Liver (tissue), 10 donors: ENCODE measurements around the gene POLL. TPM values are rescaled to one million over a fixed set of nuclear protein-coding genes. Genes with fewer than 3 reads are reported as not detected.

Experiments
- DNase-seq: peaks from one replicate; pipeline ENCODE4 v3.0.0-alpha.2; 2017; ENCODE audit warnings: low spot score
- H3K27ac ChIP-seq, 2 donors: one replicate each; pipeline ENCODE4 v1.7.0; 2013; ENCODE audit warnings: inconsistent platforms in 2 of 2, low read length in 2 of 2, control low read depth in 1 of 2, low read depth in 1 of 2, mild to moderate bottlenecking in 1 of 2
- H3K27me3 ChIP-seq, 4 donors: one replicate each; pipeline versions ENCODE4 v1.6.1 to v1.7.0; 2013; ENCODE audit warnings: low read length in 3 of 4, inconsistent platforms in 1 of 4, mild to moderate bottlenecking in 1 of 4, moderate library complexity in 1 of 4; ENCODE audit not compliant: control insufficient read depth in 4 of 4, insufficient read depth in 4 of 4
- H3K36me3 ChIP-seq, 4 donors: one replicate each; pipeline versions ENCODE4 v1.6.1 to v1.7.0; 2013; ENCODE audit warnings: low read length in 3 of 4, mild to moderate bottlenecking in 3 of 4, low read depth in 1 of 4, moderate library complexity in 1 of 4; ENCODE audit not compliant: control insufficient read depth in 4 of 4, insufficient read depth in 3 of 4
- H3K4me1 ChIP-seq, 4 donors: one replicate each; pipeline versions ENCODE4 v1.6.1 to v1.7.0; 2013; ENCODE audit warnings: low read length in 3 of 4, mild to moderate bottlenecking in 3 of 4, moderate library complexity in 1 of 4; ENCODE audit not compliant: control insufficient read depth in 4 of 4, insufficient read depth in 4 of 4
- H3K4me3 ChIP-seq, 3 donors: one replicate each; pipeline versions ENCODE4 v1.6.1 to v1.7.0; 2013; ENCODE audit warnings: low read length in 3 of 3, control low read depth in 1 of 3, low read depth in 1 of 3, mild to moderate bottlenecking in 1 of 3
- H3K9ac ChIP-seq, 2 donors: one replicate each; pipeline ENCODE4 v1.7.0; 2013; ENCODE audit warnings: low read length in 2 of 2, mild to moderate bottlenecking in 2 of 2, moderate library complexity in 2 of 2, control low read depth in 1 of 2, low read depth in 1 of 2
- H3K9me3 ChIP-seq, 4 donors: one replicate each; pipeline versions ENCODE4 v1.6.1 to v1.7.0; 2013; ENCODE audit warnings: low read length in 3 of 4; ENCODE audit not compliant: control insufficient read depth in 4 of 4
- EGR1 ChIP-seq, 2 donors: IDR thresholded peaks; 2 replicates each; pipeline ENCODE4 v1.6.1; 2016 to 2018; ENCODE audit warnings: antibody characterized with exemption in 2 of 2, low read depth in 2 of 2
- FOXA1 ChIP-seq: IDR thresholded peaks from 2 replicates; pipeline ENCODE4 v1.6.1; 2016; ENCODE audit warnings: antibody characterized with exemption
- HNF4A ChIP-seq, 2 donors: conservative IDR thresholded peaks; 2 replicates each; pipeline ENCODE4 v1.6.1; 2016; ENCODE audit warnings: antibody characterized with exemption in 2 of 2, mild to moderate bottlenecking in 2 of 2
- SP1 ChIP-seq: IDR thresholded peaks from 2 replicates; pipeline ENCODE4 v1.6.1; 2018; ENCODE audit warnings: antibody characterized with exemption, mild to moderate bottlenecking
- TAF1 ChIP-seq: conservative IDR thresholded peaks from 2 replicates; pipeline ENCODE4 v1.6.1; 2016; ENCODE audit warnings: antibody characterized with exemption, mild to moderate bottlenecking
- WGBS: extraction: QIAGEN DNeasy Blood & Tissue Kit; methylation state at CpG from one replicate; pipeline ENCODE4 v1.1.7; 2013; 5-methylcytosine and 5-hydroxymethylcytosine counted together
- polyA plus RNA-seq, 2 donors: library from polyadenylated mRNA; stranded (reverse) in 1 of 2; unstranded in 1 of 2; fragments of 200-250 nt in 1 of 2; fragments of >200 nt in 1 of 2; fragmentation: Nextera tagmentation in 1 of 2; extraction: Ambion mirVana in 1 of 2; gene quantifications; one replicate each; pipeline versions ENCODE4 v1.2.1 to v1.2.3, GENCODE V29; 2013 to 2015
- small RNA-seq: library from RNA; depleted of rRNA; stranded (forward); fragments of <200 nt; gene quantifications from one replicate; pipeline ENCODE3, GENCODE V24; 2014
- total RNA-seq, 2 donors: library from RNA; depleted of rRNA; stranded (reverse); fragments of >200 nt; gene quantifications; one replicate each; pipeline ENCODE4 v1.2.3, GENCODE V29; 2014
- TF ChIP-seq, protein P1 (sequence below): fragments of 150-350 bp; IDR thresholded peaks from 2 replicates; pipeline ENCODE4 v1.5.1; 2017; ENCODE audit warnings: improper control_type of control experiment, low read depth, low read length; ENCODE audit not compliant: missing input control
- donor health status: healthy.
- donor health status: healthy.
- donor health status: healthy.
- donor health status: healthy.
- donor health status: healthy.

Gene POLL
- total and polyA plus RNA-seq, 4 donors: 8.8 to 13.0 (median 10.3) TPM

DNA sequence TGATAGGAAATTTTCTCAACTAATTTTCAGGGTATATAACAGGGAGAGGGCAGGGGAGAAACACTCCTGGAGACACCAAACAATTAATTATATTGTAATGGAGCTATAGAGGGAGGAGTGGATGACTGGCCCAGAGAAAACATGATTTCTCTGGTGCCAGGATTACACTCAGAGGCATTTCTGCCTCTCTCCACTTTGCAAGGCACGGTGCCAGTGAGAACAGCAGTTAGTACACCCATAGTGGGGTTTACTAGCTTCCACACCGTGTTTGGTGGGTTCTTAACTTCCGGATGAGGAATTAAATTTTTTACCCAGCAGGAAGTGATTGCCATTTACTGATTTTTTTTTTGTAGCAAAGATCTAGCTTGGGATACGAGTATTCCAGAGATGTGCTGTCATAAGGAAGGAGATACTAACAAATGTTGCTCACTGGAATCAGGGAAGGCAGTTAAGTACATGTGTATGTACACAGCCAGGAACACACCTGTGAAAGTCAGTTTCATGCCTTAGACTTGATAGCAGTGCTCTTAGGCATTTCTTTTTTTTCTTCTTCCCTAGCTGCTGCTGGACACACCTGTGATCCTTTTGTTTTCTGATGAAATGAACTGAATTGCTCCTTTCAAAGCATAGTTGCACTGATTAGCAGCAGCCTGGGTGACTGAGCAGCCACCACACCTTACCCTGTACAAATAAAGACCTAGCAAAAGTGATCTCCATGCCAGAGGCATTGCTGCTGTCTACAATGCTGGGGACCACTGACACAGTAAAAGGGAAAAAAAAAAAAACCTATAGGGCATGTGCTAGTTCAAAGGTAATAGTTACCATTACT is 58.1 kb downstream of the POLL start:
- Histone ChIP-seq H3K36me3 (peaks cover 5 to 18% (median 10%) of the 10 kb centered on the region in 4 donors), H3K4me1 (no peaks in the 10 kb centered on the region), H3K9ac (no peak overlapping the region), H3K27me3 (no peaks in the 10 kb centered on the region), H3K9me3 (no peaks in the 10 kb centered on the region), H3K4me3 (no peak overlapping the region), H3K27ac (no peak overlapping the region)
- WGBS: 73% methylated on average over 4 of the region's 4 CpGs
- TF ChIP-seq TAF1 (no peak), FOXA1 (no peak)
- DNase-seq: no peak

DNA sequence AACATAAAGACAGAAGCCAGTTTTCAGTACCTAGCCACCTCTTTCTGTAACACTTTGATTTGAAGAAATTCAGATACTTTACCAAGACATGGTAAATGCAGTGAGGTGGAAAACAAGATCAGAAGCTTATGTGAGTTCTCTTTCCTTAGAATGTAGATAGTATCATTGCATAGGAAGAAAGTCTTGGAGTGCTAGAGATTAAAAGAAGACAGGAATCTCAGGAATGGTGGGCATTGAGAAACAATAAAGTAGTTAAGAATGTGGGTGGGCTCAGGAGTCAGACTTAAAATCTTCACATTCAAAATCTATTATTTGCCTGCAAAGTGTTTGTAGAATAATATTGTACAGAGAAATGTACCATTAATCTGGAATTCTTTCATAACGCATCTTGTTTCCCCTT is 58.9 kb downstream of the POLL start:
- WGBS: 89% methylated on average over 1 of the region's 1 CpG
- no peak overlapping the region for H3K9ac ChIP-seq
- DNase-seq: no peak
- H3K9me3 ChIP-seq: no peaks in the 10 kb centered on the region
- peaks cover 5 to 13% (median 8%) of the 10 kb centered on the region in 4 donors for H3K36me3 ChIP-seq
- H3K27me3 ChIP-seq: no peaks in the 10 kb centered on the region
- H3K4me3 ChIP-seq: no peak overlapping the region
- TF ChIP-seq HNF4A (conservative IDR thresholded peaks at IDR 0.05) (no peak), EGR1 (IDR thresholded peaks at IDR 0.05; ENCODE audit: low read depth in 2 of 2) (no peak), SP1 (no peak)
- TF ChIP-seq, protein P1, sequence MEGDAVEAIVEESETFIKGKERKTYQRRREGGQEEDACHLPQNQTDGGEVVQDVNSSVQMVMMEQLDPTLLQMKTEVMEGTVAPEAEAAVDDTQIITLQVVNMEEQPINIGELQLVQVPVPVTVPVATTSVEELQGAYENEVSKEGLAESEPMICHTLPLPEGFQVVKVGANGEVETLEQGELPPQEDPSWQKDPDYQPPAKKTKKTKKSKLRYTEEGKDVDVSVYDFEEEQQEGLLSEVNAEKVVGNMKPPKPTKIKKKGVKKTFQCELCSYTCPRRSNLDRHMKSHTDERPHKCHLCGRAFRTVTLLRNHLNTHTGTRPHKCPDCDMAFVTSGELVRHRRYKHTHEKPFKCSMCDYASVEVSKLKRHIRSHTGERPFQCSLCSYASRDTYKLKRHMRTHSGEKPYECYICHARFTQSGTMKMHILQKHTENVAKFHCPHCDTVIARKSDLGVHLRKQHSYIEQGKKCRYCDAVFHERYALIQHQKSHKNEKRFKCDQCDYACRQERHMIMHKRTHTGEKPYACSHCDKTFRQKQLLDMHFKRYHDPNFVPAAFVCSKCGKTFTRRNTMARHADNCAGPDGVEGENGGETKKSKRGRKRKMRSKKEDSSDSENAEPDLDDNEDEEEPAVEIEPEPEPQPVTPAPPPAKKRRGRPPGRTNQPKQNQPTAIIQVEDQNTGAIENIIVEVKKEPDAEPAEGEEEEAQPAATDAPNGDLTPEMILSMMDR: no peak
- H3K4me1 ChIP-seq: no peaks in the 10 kb centered on the region
- no peak overlapping the region for H3K27ac ChIP-seq

Small RNAs within 50 kb of the gene (small RNA-seq; reads per million reads assigned to genes)
- gene MIR3158-1: not detected
- gene RNU6-1165P: not detected

Other genes starting within 250 kb of the POLL start
- gene BTRC, start 234.1 kb downstream of the POLL start, total RNA-seq: 10 to 100 TPM in 1 of 2 donors, 1 to 10 TPM in 1; 5.5 to 28.2 TPM
- 1 to 10 TPM; 2.7 to 6.2 TPM for gene BTRC, start 234.1 kb downstream of the POLL start, polyA plus RNA-seq
- gene DPCD, start 64 bp upstream of the POLL start, total RNA-seq: 1 to 10 TPM; 5.1 to 5.9 TPM
- 1 to 10 TPM; 5.3 to 6.9 TPM for gene DPCD, start 64 bp upstream of the POLL start, polyA plus RNA-seq
- 10 to 100 TPM; 25.9 to 54.1 TPM for gene FBXW4, start 106.9 kb upstream of the POLL start, total RNA-seq
- 10 to 100 TPM in 1 of 2 donors, 1 to 10 TPM in 1; 5.4 to 15.1 TPM for gene FBXW4, start 106.9 kb upstream of the POLL start, polyA plus RNA-seq
- under 1 TPM in 1 of 2 donors, not detected in 1; 0.42 TPM for gene FGF8, start 187.9 kb upstream of the POLL start, total RNA-seq
- gene FGF8, start 187.9 kb upstream of the POLL start, polyA plus RNA-seq: not detected
- gene NPM3, start 195.2 kb upstream of the POLL start, total RNA-seq: 10 to 100 TPM in 1 of 2 donors, 1 to 10 TPM in 1; 9.3 to 24.9 TPM
- 10 to 100 TPM in 1 of 2 donors, 1 to 10 TPM in 1; 3.4 to 15.5 TPM for gene NPM3, start 195.2 kb upstream of the POLL start, polyA plus RNA-seq
- gene OGA, start 230.2 kb upstream of the POLL start, total RNA-seq: 10 to 100 TPM; 60.5 to 64.3 TPM
- gene OGA, start 230.2 kb upstream of the POLL start, polyA plus RNA-seq: 10 to 100 TPM; 18.0 to 22.2 TPM